ENCODE data around the gene GATC. TPM values are rescaled to one million over a fixed set of nuclear protein-coding genes. Genes with fewer than 3 reads are reported as not detected.
"Not testable (repeated sequence)": the region's sequence is repeated elsewhere in the genome, so short reads cannot be mapped to it uniquely, and the experiment has no call there.

Gene GATC
- total and polyA plus RNA-seq, 7 donors = 6.4 to 17.6 (median 9.1) TPM

DNA sequence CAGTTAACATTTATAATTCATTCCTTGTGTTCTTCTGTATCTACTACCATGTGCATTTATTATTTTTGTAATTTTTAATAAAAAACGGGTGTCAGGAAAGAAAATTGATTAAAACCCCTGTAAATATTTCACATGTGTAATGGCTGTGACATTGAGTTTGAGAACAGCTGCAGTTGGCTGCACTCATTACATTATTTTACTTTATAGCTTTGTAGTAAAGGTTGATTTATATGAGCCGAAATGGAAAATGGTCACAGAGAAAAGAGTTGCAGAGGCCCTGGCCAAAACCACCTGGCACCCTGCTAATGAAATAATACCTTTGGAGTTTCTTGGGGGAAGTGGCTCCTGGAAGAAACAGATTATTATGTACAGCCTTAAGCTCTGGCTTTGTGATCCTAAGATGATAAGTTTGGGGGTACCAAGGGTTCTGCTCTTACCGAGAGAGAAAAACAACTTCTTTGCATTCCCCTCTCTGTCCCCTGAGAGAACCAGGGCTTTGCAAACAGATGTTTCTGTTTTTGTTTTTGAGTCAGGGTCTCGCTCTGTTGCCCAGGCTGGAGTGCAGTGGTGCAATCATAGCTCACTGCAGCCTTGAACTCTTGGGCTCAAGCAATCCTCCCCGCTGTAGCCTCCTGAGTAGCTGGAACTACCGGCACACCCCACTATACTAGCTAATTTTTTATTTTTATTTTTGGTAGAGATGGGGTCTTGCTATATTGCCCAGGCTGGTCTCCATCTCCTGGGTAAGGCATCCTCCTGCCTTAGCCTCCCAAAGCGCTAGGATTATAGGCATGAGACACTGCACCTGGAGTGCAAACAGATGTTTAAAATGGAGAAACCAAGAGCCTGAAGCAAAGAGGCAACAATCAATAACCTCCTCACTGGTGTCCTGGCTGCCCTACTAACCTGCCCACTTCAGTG, 40.0 kb downstream of the GATC start:
- TF ChIP-seq, protein P1, sequence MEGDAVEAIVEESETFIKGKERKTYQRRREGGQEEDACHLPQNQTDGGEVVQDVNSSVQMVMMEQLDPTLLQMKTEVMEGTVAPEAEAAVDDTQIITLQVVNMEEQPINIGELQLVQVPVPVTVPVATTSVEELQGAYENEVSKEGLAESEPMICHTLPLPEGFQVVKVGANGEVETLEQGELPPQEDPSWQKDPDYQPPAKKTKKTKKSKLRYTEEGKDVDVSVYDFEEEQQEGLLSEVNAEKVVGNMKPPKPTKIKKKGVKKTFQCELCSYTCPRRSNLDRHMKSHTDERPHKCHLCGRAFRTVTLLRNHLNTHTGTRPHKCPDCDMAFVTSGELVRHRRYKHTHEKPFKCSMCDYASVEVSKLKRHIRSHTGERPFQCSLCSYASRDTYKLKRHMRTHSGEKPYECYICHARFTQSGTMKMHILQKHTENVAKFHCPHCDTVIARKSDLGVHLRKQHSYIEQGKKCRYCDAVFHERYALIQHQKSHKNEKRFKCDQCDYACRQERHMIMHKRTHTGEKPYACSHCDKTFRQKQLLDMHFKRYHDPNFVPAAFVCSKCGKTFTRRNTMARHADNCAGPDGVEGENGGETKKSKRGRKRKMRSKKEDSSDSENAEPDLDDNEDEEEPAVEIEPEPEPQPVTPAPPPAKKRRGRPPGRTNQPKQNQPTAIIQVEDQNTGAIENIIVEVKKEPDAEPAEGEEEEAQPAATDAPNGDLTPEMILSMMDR (IDR thresholded peaks at IDR 0.05) = no peak
- Histone ChIP-seq H3K27ac (no peak overlapping the region), H3K36me3 (ENCODE audit: insufficient read depth in 1 of 2, low read depth in 1 of 2) (peaks cover 2 to 7% of the 10 kb centered on the region in 2 donors), H3K9me3 (no peaks in the 10 kb centered on the region), H3K27me3 (ENCODE audit: insufficient read depth in 3 of 3, low read length in 2 of 3) (no peaks in the 10 kb centered on the region), H3K4me1 (peaks cover 1% of the 10 kb centered on the region), H3K4me3 (no peak overlapping the region)
- 73 to 77% (median 76%) methylated on average over 7 of the region's 7 CpGs for WGBS, 3 donors
- DNase-seq (no peak), ATAC-seq (no peak)
- intact Hi-C loops (cut with DNase I) = no loop called here

DNA sequence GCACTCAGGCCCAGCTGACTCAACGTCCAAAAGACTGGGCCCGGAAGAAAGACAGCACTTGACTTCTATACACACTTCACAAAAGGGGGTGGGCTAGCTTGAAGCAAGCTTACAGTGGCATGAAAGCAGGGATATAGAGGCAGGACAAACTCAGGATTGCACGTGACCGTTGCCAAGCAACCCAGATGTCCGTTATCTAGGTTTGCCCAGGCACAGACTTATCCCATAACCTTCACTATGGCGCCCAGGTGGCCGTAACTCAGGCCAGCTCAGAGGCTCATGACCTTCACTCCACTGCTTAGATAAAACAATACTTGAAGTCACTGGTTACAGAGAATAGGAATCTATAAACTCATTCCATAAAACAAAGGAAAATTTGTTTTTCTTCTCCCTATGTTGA, 41.3 kb downstream of the GATC start:
- 85 to 91% (median 87%) methylated on average over 7 of the region's 7 CpGs for WGBS, 3 donors
- H3K9me3 ChIP-seq; H3K27me3 ChIP-seq (ENCODE audit: insufficient read depth in 3 of 3, low read length in 2 of 3); H3K4me1 ChIP-seq; ATAC-seq; H3K4me3 ChIP-seq; H3K27ac ChIP-seq; H3K36me3 ChIP-seq (ENCODE audit: insufficient read depth in 1 of 2, low read depth in 1 of 2); intact Hi-C loops (cut with DNase I); DNase-seq: not testable (repeated sequence)

DNA sequence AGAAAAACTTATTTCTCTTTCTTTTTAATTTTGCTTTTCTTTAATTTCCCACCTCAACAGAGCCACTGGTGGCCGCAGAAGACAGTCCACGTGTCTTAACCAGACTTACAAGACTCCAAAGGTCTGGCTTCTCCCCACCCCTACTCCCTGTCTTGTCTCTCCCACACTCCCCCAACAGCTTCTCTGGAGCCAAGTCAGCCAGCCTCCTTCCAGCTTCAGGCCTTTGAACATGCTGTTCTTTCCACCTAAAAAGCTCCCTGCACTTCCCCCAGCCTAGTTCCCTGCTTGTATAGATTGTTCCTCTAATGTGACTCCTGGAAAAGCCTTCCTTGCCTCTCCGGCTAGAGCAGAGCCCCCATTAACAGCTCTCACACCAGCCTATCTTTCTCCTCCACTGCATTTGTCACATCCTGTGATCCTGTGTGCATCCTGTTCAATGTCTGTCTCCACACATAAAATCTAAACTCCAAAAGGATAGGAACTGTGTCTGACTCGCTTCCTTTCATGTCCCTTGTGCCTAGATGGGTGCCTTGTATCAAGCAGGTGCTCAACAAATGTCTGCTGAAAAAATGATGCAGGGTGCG, 41.9 kb downstream of the GATC start:
- no peaks in the 10 kb centered on the region for H3K27me3 ChIP-seq (ENCODE audit: insufficient read depth in 3 of 3, low read length in 2 of 3)
- TF ChIP-seq, protein P1 (IDR thresholded peaks at IDR 0.05) = no peak
- H3K4me1 ChIP-seq = peaks cover 6% of the 10 kb centered on the region
- WGBS, 3 donors = 75 to 78% (median 76%) methylated on average over 5 of the region's 5 CpGs
- H3K4me3 ChIP-seq = no peak overlapping the region
- intact Hi-C loops (cut with DNase I) = no loop called here
- ATAC-seq (no peak), DNase-seq (no peak)
- H3K27ac ChIP-seq = no peak overlapping the region
- H3K36me3 ChIP-seq (ENCODE audit: insufficient read depth in 1 of 2, low read depth in 1 of 2) = peaks cover 2 to 7% of the 10 kb centered on the region in 2 donors
- H3K9me3 ChIP-seq = no peaks in the 10 kb centered on the region

DNA sequence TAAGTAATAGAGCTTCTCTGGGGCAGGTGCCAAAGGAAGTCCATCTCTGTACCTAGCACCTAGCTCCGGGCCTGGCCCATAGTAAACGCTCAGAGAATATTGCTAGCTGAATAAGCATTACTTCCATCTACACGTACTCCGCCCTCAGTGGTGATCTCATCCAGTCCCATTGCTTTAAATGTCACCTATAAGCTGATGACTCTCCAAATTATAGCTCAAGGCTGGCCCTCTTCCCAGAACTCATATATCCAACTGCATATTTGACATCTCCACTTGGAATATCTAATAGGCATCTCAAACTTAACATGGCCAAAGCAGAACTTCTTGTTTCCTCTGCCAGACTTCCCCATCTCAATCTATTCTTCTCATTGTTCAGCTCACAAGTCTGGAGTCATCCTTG, 42.8 kb downstream of the GATC start:
- intact Hi-C loops (cut with DNase I) = no loop called here
- peaks cover 2 to 7% of the 10 kb centered on the region in 2 donors for H3K36me3 ChIP-seq (ENCODE audit: insufficient read depth in 1 of 2, low read depth in 1 of 2)
- H3K9me3 ChIP-seq = no peaks in the 10 kb centered on the region
- H3K27me3 ChIP-seq (ENCODE audit: insufficient read depth in 3 of 3, low read length in 2 of 3) = no peaks in the 10 kb centered on the region
- ATAC-seq (no peak), DNase-seq (no peak)
- no peak overlapping the region for H3K27ac ChIP-seq
- no peak overlapping the region for H3K4me3 ChIP-seq
- TF ChIP-seq, protein P1 (IDR thresholded peaks at IDR 0.05) = no peak
- 89 to 95% (median 93%) methylated on average over 4 of the region's 4 CpGs for WGBS, 3 donors
- peaks cover 6% of the 10 kb centered on the region for H3K4me1 ChIP-seq

DNA sequence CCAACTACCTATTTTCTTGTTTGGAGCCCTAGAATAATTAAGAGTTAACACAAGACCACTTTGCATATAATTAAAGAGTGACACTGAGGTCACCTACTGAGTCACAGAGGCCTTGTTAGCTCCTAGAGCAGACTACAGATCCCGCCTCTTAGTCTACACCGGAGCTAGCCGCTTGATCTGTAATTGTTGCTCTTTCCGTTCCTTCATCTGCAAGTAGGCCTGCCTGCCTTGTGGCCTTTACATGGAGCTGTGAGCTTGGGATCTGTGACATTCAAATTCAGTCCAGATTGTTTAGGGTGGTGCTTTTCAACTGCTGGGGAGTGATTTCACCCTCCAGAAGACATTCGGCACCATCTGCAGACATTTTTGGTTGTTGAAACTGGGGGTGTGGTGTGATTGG, 44.1 kb downstream of the GATC start:
- Histone ChIP-seq H3K4me1 (peaks cover 11% of the 10 kb centered on the region), H3K9me3 (no peaks in the 10 kb centered on the region), H3K4me3 (no peak overlapping the region), H3K36me3 (ENCODE audit: insufficient read depth in 1 of 2, low read depth in 1 of 2) (peaks cover 2 to 7% of the 10 kb centered on the region in 2 donors), H3K27ac (no peak overlapping the region), H3K27me3 (ENCODE audit: insufficient read depth in 3 of 3, low read length in 2 of 3) (no peaks in the 10 kb centered on the region)
- WGBS, 3 donors = 93 to 96% (median 95%) methylated on average over 5 of the region's 5 CpGs
- DNase-seq = no peak
- intact Hi-C loops (cut with DNase I) = no loop called here
- TF ChIP-seq, protein P1 (IDR thresholded peaks at IDR 0.05) = no peak
- ATAC-seq = no peak
